ENCODE results near the gene THADA. TPM values are rescaled to one million over a fixed set of nuclear protein-coding genes. Genes with fewer than 3 reads are reported as not detected.

Gene THADA
- polyA plus RNA-seq, 1 donor (not counting 4 experiments of a cell fraction or from before 2014, with no cell fraction given), result 22.6 TPM

DNA sequence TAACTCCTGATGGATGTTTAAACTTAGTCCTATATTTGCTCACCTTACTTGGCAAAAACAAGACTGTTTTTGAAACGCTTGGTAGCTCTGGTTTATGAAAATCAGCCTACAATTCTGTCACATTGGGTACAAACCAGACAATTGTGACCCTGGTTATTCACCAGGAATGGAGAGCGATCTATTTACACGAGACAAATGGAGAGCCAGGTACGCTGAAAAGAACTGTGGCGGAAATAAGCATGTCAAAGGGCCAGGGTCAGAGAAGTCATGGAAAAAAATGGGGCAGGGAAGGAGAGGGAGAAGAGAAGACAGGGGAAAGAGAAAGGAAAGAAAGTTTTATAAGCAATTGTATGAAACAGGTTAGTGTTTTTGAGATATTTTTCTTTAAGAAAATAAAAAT, 250.0 kb downstream of the THADA start:
- no peak overlapping the region for H3K4me3 ChIP-seq (ENCODE audit: control insufficient read depth in 2 of 3, extremely low read depth in 1 of 3, insufficient read depth in 2 of 3, low read depth in 1 of 3, low read length in 3 of 3)
- H2AFZ ChIP-seq (ENCODE audit: control insufficient read depth, low read length), result no peak overlapping the region
- no peak overlapping the region for H3K27ac ChIP-seq (ENCODE audit: control insufficient read depth, insufficient read depth, low read length)
- no peak for FAIRE-seq
- H3K36me3 ChIP-seq (ENCODE audit: control insufficient read depth in 2 of 2, extremely low read depth in 1 of 2, insufficient read depth in 2 of 2, low read length in 2 of 2), result peaks cover 0 to 4% of the 10 kb centered on the region in 2 experiments
- no peaks in the 10 kb centered on the region for H3K9me3 ChIP-seq (ENCODE audit: control insufficient read depth, low read depth, low read length)
- no peaks in the 10 kb centered on the region for H3K9me1 ChIP-seq (ENCODE audit: control insufficient read depth, extremely low read depth, insufficient read depth, low read length)
- TF ChIP-seq, protein P1, sequence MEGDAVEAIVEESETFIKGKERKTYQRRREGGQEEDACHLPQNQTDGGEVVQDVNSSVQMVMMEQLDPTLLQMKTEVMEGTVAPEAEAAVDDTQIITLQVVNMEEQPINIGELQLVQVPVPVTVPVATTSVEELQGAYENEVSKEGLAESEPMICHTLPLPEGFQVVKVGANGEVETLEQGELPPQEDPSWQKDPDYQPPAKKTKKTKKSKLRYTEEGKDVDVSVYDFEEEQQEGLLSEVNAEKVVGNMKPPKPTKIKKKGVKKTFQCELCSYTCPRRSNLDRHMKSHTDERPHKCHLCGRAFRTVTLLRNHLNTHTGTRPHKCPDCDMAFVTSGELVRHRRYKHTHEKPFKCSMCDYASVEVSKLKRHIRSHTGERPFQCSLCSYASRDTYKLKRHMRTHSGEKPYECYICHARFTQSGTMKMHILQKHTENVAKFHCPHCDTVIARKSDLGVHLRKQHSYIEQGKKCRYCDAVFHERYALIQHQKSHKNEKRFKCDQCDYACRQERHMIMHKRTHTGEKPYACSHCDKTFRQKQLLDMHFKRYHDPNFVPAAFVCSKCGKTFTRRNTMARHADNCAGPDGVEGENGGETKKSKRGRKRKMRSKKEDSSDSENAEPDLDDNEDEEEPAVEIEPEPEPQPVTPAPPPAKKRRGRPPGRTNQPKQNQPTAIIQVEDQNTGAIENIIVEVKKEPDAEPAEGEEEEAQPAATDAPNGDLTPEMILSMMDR (optimal IDR thresholded peaks at IDR 0.05 in 1 of 3, IDR thresholded peaks at IDR 0.05 in 1 of 3, conservative IDR thresholded peaks at IDR 0.05 in 1 of 3; ENCODE audit: extremely low read depth in 1 of 3, insufficient read depth in 2 of 3, low read length in 3 of 3), result no peak
- TF ChIP-seq EZH2 (IDR thresholded peaks at IDR 0.05; ENCODE audit: low read length), result no peak
- no peak overlapping the region for H3K9ac ChIP-seq (ENCODE audit: control insufficient read depth, extremely low read depth, insufficient read depth, low read length)
- DNase-seq (ENCODE audit: low read depth, low spot score), result no peak
- peaks cover 26% of the 10 kb centered on the region for H3K4me1 ChIP-seq (ENCODE audit: control insufficient read depth, extremely low read depth, insufficient read depth, low read length)
- H3K79me2 ChIP-seq (ENCODE audit: control insufficient read depth, insufficient read depth, low read length), result no peaks in the 10 kb centered on the region
- no peak overlapping the region for H3K4me2 ChIP-seq (ENCODE audit: control insufficient read depth, extremely low read depth, insufficient read depth, low read depth, low read length)
- dilution Hi-C loops (cut with MboI; ENCODE audit: extremely low pct_ligation_motif_present, low sequenced_read_pairs), result no loop called here
- H3K27me3 ChIP-seq (ENCODE audit: control insufficient read depth, extremely low read depth, insufficient read depth, low read length), result no peaks in the 10 kb centered on the region
- H4K20me1 ChIP-seq (ENCODE audit: control insufficient read depth, extremely low read depth, insufficient read depth, low read length), result no peaks in the 10 kb centered on the region

DNA sequence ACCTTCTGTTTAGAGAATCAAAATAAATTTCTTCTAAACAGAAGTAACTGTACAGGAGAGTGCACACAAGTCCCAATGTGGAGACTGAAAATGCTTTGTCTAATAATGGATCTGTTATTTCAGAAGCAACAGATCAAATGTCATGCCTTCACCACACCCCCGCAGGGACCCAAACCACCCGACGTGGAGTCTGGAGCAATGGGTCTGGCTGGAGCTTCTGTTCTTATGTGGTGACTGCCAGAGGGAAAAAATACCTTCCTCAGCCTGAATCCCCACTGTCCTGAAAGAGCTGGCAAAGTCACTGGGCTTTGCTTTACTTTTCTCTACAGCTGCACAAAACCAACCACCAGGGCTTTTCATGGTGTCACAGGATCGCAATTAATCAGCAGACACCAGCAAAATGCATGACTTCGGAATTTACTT, 250.4 kb downstream of the THADA start:
- no peak for FAIRE-seq
- Histone ChIP-seq H3K36me3 (ENCODE audit: control insufficient read depth in 2 of 2, extremely low read depth in 1 of 2, insufficient read depth in 2 of 2, low read length in 2 of 2) (peaks cover 0 to 4% of the 10 kb centered on the region in 2 experiments), H3K79me2 (ENCODE audit: control insufficient read depth, insufficient read depth, low read length) (no peaks in the 10 kb centered on the region), H3K9ac (ENCODE audit: control insufficient read depth, extremely low read depth, insufficient read depth, low read length) (no peak overlapping the region), H3K4me2 (ENCODE audit: control insufficient read depth, extremely low read depth, insufficient read depth, low read depth, low read length) (no peak overlapping the region), H3K4me1 (ENCODE audit: control insufficient read depth, extremely low read depth, insufficient read depth, low read length) (peaks cover 30% of the 10 kb centered on the region), H3K27ac (ENCODE audit: control insufficient read depth, insufficient read depth, low read length) (no peak overlapping the region), H2AFZ (ENCODE audit: control insufficient read depth, low read length) (no peak overlapping the region), H3K4me3 (ENCODE audit: control insufficient read depth in 2 of 3, extremely low read depth in 1 of 3, insufficient read depth in 2 of 3, low read depth in 1 of 3, low read length in 3 of 3) (no peak overlapping the region), H3K9me3 (ENCODE audit: control insufficient read depth, low read depth, low read length) (no peaks in the 10 kb centered on the region), H3K9me1 (ENCODE audit: control insufficient read depth, extremely low read depth, insufficient read depth, low read length) (no peaks in the 10 kb centered on the region), H4K20me1 (ENCODE audit: control insufficient read depth, extremely low read depth, insufficient read depth, low read length) (no peaks in the 10 kb centered on the region), H3K27me3 (ENCODE audit: control insufficient read depth, extremely low read depth, insufficient read depth, low read length) (no peaks in the 10 kb centered on the region)
- no peak for TF ChIP-seq EZH2 (IDR thresholded peaks at IDR 0.05; ENCODE audit: low read length)
- DNase-seq (ENCODE audit: low read depth, low spot score), result no peak
- dilution Hi-C loops (cut with MboI; ENCODE audit: extremely low pct_ligation_motif_present, low sequenced_read_pairs), result no loop called here

DNA sequence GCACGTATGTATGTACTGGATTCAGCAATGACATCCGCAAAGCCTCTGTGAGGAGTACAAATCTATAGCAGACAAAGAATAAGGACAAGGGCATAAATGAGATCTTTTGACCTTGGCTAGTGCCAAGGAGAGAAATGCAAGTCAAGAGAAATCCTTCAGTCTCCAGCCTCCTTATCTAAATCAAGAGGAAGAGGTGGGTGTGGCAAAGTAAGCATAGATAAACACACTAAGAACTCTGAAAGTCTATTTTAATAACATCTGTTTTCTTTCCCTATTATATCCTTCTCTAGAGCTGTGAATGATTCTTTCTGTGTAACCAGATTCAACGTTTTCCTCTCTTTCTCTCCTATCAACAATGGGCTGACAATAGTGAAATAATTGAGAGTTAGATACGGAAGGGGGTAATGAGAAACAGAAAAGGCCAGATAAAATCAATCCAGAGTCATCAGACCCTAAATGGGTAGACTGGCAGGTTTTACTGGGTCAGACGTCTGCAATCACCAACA, 250.9 kb downstream of the THADA start:
- H3K4me1 ChIP-seq (ENCODE audit: control insufficient read depth, extremely low read depth, insufficient read depth, low read length), result peaks cover 32% of the 10 kb centered on the region
- FAIRE-seq (no peak), DNase-seq (ENCODE audit: low read depth, low spot score) (no peak)
- H3K36me3 ChIP-seq (ENCODE audit: control insufficient read depth in 2 of 2, extremely low read depth in 1 of 2, insufficient read depth in 2 of 2, low read length in 2 of 2), result peaks cover 0 to 4% of the 10 kb centered on the region in 2 experiments
- no peak overlapping the region for H3K4me3 ChIP-seq (ENCODE audit: control insufficient read depth in 2 of 3, extremely low read depth in 1 of 3, insufficient read depth in 2 of 3, low read depth in 1 of 3, low read length in 3 of 3)
- no peaks in the 10 kb centered on the region for H3K9me3 ChIP-seq (ENCODE audit: control insufficient read depth, low read depth, low read length)
- H3K27me3 ChIP-seq (ENCODE audit: control insufficient read depth, extremely low read depth, insufficient read depth, low read length), result no peaks in the 10 kb centered on the region
- no peaks in the 10 kb centered on the region for H3K9me1 ChIP-seq (ENCODE audit: control insufficient read depth, extremely low read depth, insufficient read depth, low read length)
- H3K27ac ChIP-seq (ENCODE audit: control insufficient read depth, insufficient read depth, low read length), result no peak overlapping the region
- dilution Hi-C loops (cut with MboI; ENCODE audit: extremely low pct_ligation_motif_present, low sequenced_read_pairs), result no loop called here
- H2AFZ ChIP-seq (ENCODE audit: control insufficient read depth, low read length), result no peak overlapping the region
- no peaks in the 10 kb centered on the region for H3K79me2 ChIP-seq (ENCODE audit: control insufficient read depth, insufficient read depth, low read length)
- TF ChIP-seq, protein P1 (optimal IDR thresholded peaks at IDR 0.05 in 1 of 3, IDR thresholded peaks at IDR 0.05 in 1 of 3, conservative IDR thresholded peaks at IDR 0.05 in 1 of 3; ENCODE audit: extremely low read depth in 1 of 3, insufficient read depth in 2 of 3, low read length in 3 of 3), result no peak
- no peak for TF ChIP-seq EZH2 (IDR thresholded peaks at IDR 0.05; ENCODE audit: low read length)
- H3K4me2 ChIP-seq (ENCODE audit: control insufficient read depth, extremely low read depth, insufficient read depth, low read depth, low read length), result no peak overlapping the region
- no peaks in the 10 kb centered on the region for H4K20me1 ChIP-seq (ENCODE audit: control insufficient read depth, extremely low read depth, insufficient read depth, low read length)
- H3K9ac ChIP-seq (ENCODE audit: control insufficient read depth, extremely low read depth, insufficient read depth, low read length), result no peak overlapping the region

Measured in keratinocyte (primary cell).